Amniotic stem cell (primary cell): ENCODE measurements around the gene PGLYRP3.

Experiments
- DNase-seq: peaks from one replicate; lab custom pipeline; 2025; lab: John Stamatoyannopoulos, UW

PGLYRP3 gene

GRCh38 chr1:153313288-153313687 lies 536 bp upstream of the PGLYRP3 start:
- DNase-seq, result no peak

- no peak for DNase-seq
These were observed 2.2 kb downstream of the PGLYRP3 start for GRCh38 chr1:153310526-153310925.

GRCh38 chr1:153309441-153309840 lies 3.3 kb downstream of the PGLYRP3 start:
- DNase-seq, result no peak

GRCh38 chr1:153308540-153308939 lies 4.2 kb downstream of the PGLYRP3 start:
- DNase-seq, result no peak

- no peak for DNase-seq
These were observed 5.5 kb downstream of the PGLYRP3 start for GRCh38 chr1:153307221-153307600.

- DNase-seq, result no peak
These were observed 6.2 kb downstream of the PGLYRP3 start for GRCh38 chr1:153306303-153307220.

GRCh38 chr1:153305682-153306081 lies 7.1 kb downstream of the PGLYRP3 start:
- no peak for DNase-seq

- DNase-seq, result no peak
These were observed 10.4 kb downstream of the PGLYRP3 start for GRCh38 chr1:153302308-153302707.

- no peak for DNase-seq
These were observed 18.9 kb downstream of the PGLYRP3 start for GRCh38 chr1:153293851-153294250.

- DNase-seq, result no peak
These were observed 19.3 kb downstream of the PGLYRP3 start for GRCh38 chr1:153293480-153293775.

- no peak for DNase-seq
These were observed 19.8 kb downstream of the PGLYRP3 start for GRCh38 chr1:153292740-153293479.

GRCh38 chr1:153292185-153292584 lies 20.6 kb downstream of the PGLYRP3 start:
- DNase-seq, result no peak

- no peak for DNase-seq
These were observed 21.2 kb downstream of the PGLYRP3 start for GRCh38 chr1:153291514-153291913.

- no peak for DNase-seq
These were observed 24.0 kb downstream of the PGLYRP3 start for GRCh38 chr1:153288634-153289275.

- no peak for DNase-seq
These were observed 34.9 kb downstream of the PGLYRP3 start for GRCh38 chr1:153277852-153278251.

- no peak for DNase-seq
These were observed 40.6 kb downstream of the PGLYRP3 start for GRCh38 chr1:153272186-153272585.

- DNase-seq, result no peak
These were observed 41.0 kb downstream of the PGLYRP3 start for GRCh38 chr1:153271711-153272110.

- DNase-seq, result no peak
These were observed 47.3 kb downstream of the PGLYRP3 start for GRCh38 chr1:153265457-153265856.

GRCh38 chr1:153262462-153263157 lies 50.1 kb downstream of the PGLYRP3 start:
- DNase-seq, result no peak

GRCh38 chr1:153262070-153262366 lies 50.7 kb downstream of the PGLYRP3 start:
- DNase-seq, result no peak

GRCh38 chr1:153261281-153262069 lies 51.3 kb downstream of the PGLYRP3 start:
- no peak for DNase-seq
